Measurements from ENCODE around the gene VTI1B. TPM values are rescaled to one million over a fixed set of nuclear protein-coding genes. Genes with fewer than 3 reads are reported as not detected.

VTI1B gene
- total and polyA plus RNA-seq, 2 donors (not counting 3 experiments of a cell fraction or from before 2014, with no cell fraction given), result 23.8 to 90.0 TPM

DNA sequence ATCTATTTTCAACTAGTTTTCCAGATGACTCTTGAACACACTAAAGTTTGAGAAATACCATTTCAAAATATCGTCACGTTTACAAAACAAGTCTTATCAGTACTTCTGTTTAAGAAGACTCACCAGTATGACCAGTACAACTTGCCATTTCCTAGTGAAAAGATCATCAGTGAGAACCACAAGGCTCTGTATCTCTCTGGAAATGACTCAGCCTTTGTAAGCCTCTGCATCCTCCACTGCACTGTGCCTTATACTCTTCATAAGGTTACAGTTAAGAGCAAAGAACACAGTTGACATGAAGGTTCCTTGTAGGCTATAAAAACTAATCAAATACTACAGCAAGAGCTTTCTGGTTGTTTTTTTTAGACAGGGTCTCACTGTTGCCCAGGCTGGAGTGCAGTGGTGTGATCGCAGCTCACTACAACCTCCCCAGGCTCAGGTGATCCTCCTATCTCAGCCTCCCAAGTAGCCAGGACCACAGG, 5.7 kb upstream of the VTI1B start:
- dilution Hi-C loops (cut with MboI; ENCODE audit: extremely low pct_ligation_motif_present, low sequenced_read_pairs) (no loop called here), intact Hi-C loops (cut with micrococcal nuclease) (no loop called here)
- Histone ChIP-seq H3K4me3 (replicated peaks in 1 of 3; ENCODE audit: insufficient read depth in 1 of 3, low read depth in 1 of 3, low read length in 3 of 3) (no peak overlapping the region), H3K79me2 (ENCODE audit: control insufficient read depth, insufficient read depth, low read length) (peaks cover 28% of the 10 kb centered on the region), H3K9me1 (replicated peaks; ENCODE audit: control insufficient read depth, extremely low read depth, insufficient read depth, low read length) (no peaks in the 10 kb centered on the region), H3K4me1 (ENCODE audit: control insufficient read depth, extremely low read depth, insufficient read depth, low read length) (peaks cover 21% of the 10 kb centered on the region), H3K27ac (ENCODE audit: insufficient read depth, low read depth, low read length) (peak overlapping the region; percentile 48), H3K27me3 (ENCODE audit: control insufficient read depth in 2 of 2, insufficient read depth in 2 of 2, low read length in 2 of 2) (no peaks in the 10 kb centered on the region), H4K20me1 (replicated peaks; ENCODE audit: control insufficient read depth, extremely low read depth, insufficient read depth, low read length) (no peaks in the 10 kb centered on the region), H3K4me2 (ENCODE audit: insufficient read depth, low read length) (peak overlapping the region; percentile 67), H3K36me3 (ENCODE audit: control insufficient read depth in 2 of 2, extremely low read depth in 1 of 2, insufficient read depth in 2 of 2, low read length in 2 of 2) (peaks cover 4 to 5% of the 10 kb centered on the region in 2 experiments), H3K9me3 (replicated peaks; ENCODE audit: control insufficient read depth, insufficient read depth, low read length) (no peaks in the 10 kb centered on the region), H2AFZ (ENCODE audit: low read depth, low read length) (no peak overlapping the region), H3K9ac (replicated peaks; ENCODE audit: extremely low read depth, insufficient read depth, low read length) (no peak overlapping the region)
- ChIA-PET CTCF (interaction anchor here (0.9 to 1.9 kb wide), 6 partner anchors 12 to 153 kb away, joined by 3 to 10 read pairs (median 4); partner anchors contain the start of gene ARG2), POLR2A (no interaction called here)
- no TSS peak for BruUV-seq (replicated peaks)
- FAIRE-seq (peak; percentile 92), DNase-seq (ENCODE audit: low read depth, low spot score) (peak; percentile 73)
- peak; percentile 95 for TF ChIP-seq FOS (IDR thresholded peaks at IDR 0.05; ENCODE audit: borderline replicate concordance, insufficient read depth, low read length)
- no peak for TF ChIP-seq EZH2 (IDR thresholded peaks at IDR 0.05; ENCODE audit: borderline replicate concordance, low read depth, low read length, severe bottlenecking)
- peak; percentile 39 for TF ChIP-seq JUN (IDR thresholded peaks at IDR 0.05; ENCODE audit: borderline replicate concordance, insufficient read depth, insufficient read length, low read depth)
- TF ChIP-seq POLR2AphosphoS5 (IDR thresholded peaks at IDR 0.05; ENCODE audit: insufficient read depth, low read depth, low read length), result no peak
- TF ChIP-seq GATA2 (IDR thresholded peaks at IDR 0.05; ENCODE audit: insufficient read depth, insufficient read length, low read depth, low read length), result peak; percentile 82

DNA sequence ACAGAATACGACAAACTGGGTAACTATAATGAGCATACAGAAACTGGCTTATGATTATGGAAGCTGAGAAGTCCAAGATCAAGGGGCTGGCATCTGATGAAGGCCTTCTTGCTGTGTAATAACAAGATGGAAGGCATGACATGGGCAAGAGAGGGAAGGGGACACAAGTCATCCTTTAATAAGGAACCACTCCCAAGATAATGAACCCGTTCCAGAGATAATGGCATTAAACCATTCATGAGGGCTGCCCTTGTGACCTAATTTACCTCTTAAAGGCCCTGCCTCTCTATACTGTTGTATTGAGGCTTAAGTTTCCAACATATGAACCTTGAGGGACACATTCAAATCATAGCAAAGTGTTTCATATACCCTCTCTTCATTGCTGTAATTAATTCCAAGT, 4.6 kb upstream of the VTI1B start:
- ChIA-PET POLR2A (no interaction called here), CTCF (interaction anchor here (1.9 kb wide), 2 partner anchors 11 to 13 kb away, joined by 4 to 7 read pairs; no protein-coding TSS in a partner anchor)
- TF ChIP-seq POLR2A (IDR thresholded peaks at IDR 0.05; ENCODE audit: low read depth, low read length) (no peak), FOS (IDR thresholded peaks at IDR 0.05; ENCODE audit: borderline replicate concordance, insufficient read depth, low read length) (no peak), GATA2 (IDR thresholded peaks at IDR 0.05; ENCODE audit: insufficient read depth, insufficient read length, low read depth, low read length) (no peak), POLR2AphosphoS5 (IDR thresholded peaks at IDR 0.05; ENCODE audit: insufficient read depth, low read depth, low read length) (no peak), MYC (IDR thresholded peaks at IDR 0.05; ENCODE audit: low read depth, low read length) (no peak), JUN (IDR thresholded peaks at IDR 0.05; ENCODE audit: borderline replicate concordance, insufficient read depth, insufficient read length, low read depth) (no peak), EZH2 (IDR thresholded peaks at IDR 0.05; ENCODE audit: borderline replicate concordance, low read depth, low read length, severe bottlenecking) (no peak)
- TF ChIP-seq, protein P1, sequence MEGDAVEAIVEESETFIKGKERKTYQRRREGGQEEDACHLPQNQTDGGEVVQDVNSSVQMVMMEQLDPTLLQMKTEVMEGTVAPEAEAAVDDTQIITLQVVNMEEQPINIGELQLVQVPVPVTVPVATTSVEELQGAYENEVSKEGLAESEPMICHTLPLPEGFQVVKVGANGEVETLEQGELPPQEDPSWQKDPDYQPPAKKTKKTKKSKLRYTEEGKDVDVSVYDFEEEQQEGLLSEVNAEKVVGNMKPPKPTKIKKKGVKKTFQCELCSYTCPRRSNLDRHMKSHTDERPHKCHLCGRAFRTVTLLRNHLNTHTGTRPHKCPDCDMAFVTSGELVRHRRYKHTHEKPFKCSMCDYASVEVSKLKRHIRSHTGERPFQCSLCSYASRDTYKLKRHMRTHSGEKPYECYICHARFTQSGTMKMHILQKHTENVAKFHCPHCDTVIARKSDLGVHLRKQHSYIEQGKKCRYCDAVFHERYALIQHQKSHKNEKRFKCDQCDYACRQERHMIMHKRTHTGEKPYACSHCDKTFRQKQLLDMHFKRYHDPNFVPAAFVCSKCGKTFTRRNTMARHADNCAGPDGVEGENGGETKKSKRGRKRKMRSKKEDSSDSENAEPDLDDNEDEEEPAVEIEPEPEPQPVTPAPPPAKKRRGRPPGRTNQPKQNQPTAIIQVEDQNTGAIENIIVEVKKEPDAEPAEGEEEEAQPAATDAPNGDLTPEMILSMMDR (IDR thresholded peaks at IDR 0.05; ENCODE audit: extremely low read depth in 1 of 2, insufficient read depth in 1 of 2, low read depth in 1 of 2, low read length in 2 of 2), result no peak
- TF ChIP-seq, protein P2, sequence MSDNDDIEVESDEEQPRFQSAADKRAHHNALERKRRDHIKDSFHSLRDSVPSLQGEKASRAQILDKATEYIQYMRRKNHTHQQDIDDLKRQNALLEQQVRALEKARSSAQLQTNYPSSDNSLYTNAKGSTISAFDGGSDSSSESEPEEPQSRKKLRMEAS (IDR thresholded peaks at IDR 0.05; ENCODE audit: insufficient read depth, insufficient read length), result no peak
- Histone ChIP-seq H3K27ac (ENCODE audit: insufficient read depth, low read depth, low read length) (no peak overlapping the region), H3K79me2 (ENCODE audit: control insufficient read depth, insufficient read depth, low read length) (peaks cover 31% of the 10 kb centered on the region), H4K20me1 (replicated peaks; ENCODE audit: control insufficient read depth, extremely low read depth, insufficient read depth, low read length) (no peaks in the 10 kb centered on the region), H3K4me3 (replicated peaks in 1 of 3; ENCODE audit: insufficient read depth in 1 of 3, low read depth in 1 of 3, low read length in 3 of 3) (no peak overlapping the region), H3K4me2 (ENCODE audit: insufficient read depth, low read length) (no peak overlapping the region), H2AFZ (ENCODE audit: low read depth, low read length) (no peak overlapping the region), H3K9me1 (replicated peaks; ENCODE audit: control insufficient read depth, extremely low read depth, insufficient read depth, low read length) (no peaks in the 10 kb centered on the region), H3K9me3 (replicated peaks; ENCODE audit: control insufficient read depth, insufficient read depth, low read length) (no peaks in the 10 kb centered on the region), H3K36me3 (ENCODE audit: control insufficient read depth in 2 of 2, extremely low read depth in 1 of 2, insufficient read depth in 2 of 2, low read length in 2 of 2) (peaks cover 2 to 5% of the 10 kb centered on the region in 2 experiments), H3K27me3 (ENCODE audit: control insufficient read depth in 2 of 2, insufficient read depth in 2 of 2, low read length in 2 of 2) (no peaks in the 10 kb centered on the region), H3K9ac (replicated peaks; ENCODE audit: extremely low read depth, insufficient read depth, low read length) (no peak overlapping the region), H3K4me1 (ENCODE audit: control insufficient read depth, extremely low read depth, insufficient read depth, low read length) (peaks cover 23% of the 10 kb centered on the region)
- intact Hi-C loops (cut with micrococcal nuclease), result no loop called here
- BruUV-seq (replicated peaks), result no TSS peak
- dilution Hi-C loops (cut with MboI; ENCODE audit: extremely low pct_ligation_motif_present, low sequenced_read_pairs), result no loop called here
- DNase-seq (ENCODE audit: low read depth, low spot score), result no peak
- no peak for FAIRE-seq

Data from endothelial cell of umbilical vein (primary cell).